Adrenal gland (tissue), 5 donors: Measurements from ENCODE around the gene TMEM232.

ENCODE experiments used
- CTCF ChIP-seq, 6 experiments: fragments of 450-650 bp in 4 of 6; fragments of 200-600 bp in 2 of 6; sonication (generic) in 1 of 6; IDR thresholded peaks; 1 replicate in 5 of 6; 2 replicates in 1 of 6; pipeline versions ENCODE4 v1.5.1 to v1.8.0; 2016 to 2021; ENCODE audit warnings: antibody characterized with exemption in 6 of 6, mild to moderate bottlenecking in 2 of 6, moderate library complexity in 1 of 6
- POLR2A ChIP-seq, 2 donors: fragments of 450-650 bp; IDR thresholded peaks; one replicate each; pipeline ENCODE4 v1.6.1; 2017; ENCODE audit warnings: antibody characterized with exemption in 2 of 2, mild to moderate bottlenecking in 2 of 2, moderate library complexity in 1 of 2
- donor health status: DM: no; HTN: no; CAD: no.

- no peak for TF ChIP-seq CTCF (IDR thresholded peaks at IDR 0.05)
- TF ChIP-seq POLR2A (IDR thresholded peaks at IDR 0.05) = no peak
Measured at GRCh38 chr5:110754181-110754580, 27.7 kb upstream of the TMEM232 start.
